GM21515 (cell line): Measurements from ENCODE around the gene PTRHD1.
A peak's percentile ranks its signal among the peaks of the same experiment; 100 is the strongest.

Experiments
- ATAC-seq: cut with Tn5 transposase; IDR thresholded peaks from one replicate; pipeline ENCODE4 v1.9.1; 2021; ENCODE audit not compliant: unreplicated experiment

Gene PTRHD1

DNA sequence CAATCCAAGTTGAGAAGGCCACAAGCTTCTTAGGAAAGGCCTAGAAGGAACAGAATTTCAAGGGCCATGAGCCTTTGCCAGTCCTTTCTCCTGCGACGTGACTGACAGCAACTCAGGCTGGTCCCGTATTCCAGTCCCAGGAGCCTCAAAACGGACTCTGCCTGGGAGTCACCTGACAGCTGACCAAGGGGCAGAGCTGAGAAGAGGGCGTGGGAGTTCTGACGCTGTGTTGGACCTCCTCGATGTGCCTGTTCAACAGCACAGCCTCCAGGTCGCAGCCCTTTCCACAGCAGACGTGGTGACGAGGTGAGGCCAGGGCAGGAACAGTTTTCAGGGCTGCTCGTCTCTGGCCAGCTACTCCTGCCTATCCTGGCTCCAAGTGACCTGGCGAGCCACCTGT lies 37.6 kb upstream of the PTRHD1 start:
- no peak for ATAC-seq

DNA sequence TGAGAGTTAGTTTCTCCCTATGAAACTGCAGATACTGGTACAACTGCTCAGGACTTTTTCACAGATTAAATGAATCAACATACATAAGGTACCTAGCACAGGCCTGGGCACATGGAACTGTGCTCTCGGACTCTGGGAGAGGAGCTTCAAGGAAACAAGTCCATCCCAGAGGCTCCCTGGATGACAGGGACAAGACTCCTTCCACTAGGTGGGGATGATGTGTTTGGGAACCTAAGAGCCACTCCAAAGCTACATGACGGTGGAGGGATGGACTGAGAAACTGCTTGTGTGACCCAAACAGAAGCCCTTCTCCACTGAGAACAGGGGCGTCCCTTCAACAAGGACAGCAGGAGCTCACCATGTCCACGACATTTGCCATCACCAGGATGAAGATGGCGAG lies 37.2 kb upstream of the PTRHD1 start:
- ATAC-seq, result no peak

DNA sequence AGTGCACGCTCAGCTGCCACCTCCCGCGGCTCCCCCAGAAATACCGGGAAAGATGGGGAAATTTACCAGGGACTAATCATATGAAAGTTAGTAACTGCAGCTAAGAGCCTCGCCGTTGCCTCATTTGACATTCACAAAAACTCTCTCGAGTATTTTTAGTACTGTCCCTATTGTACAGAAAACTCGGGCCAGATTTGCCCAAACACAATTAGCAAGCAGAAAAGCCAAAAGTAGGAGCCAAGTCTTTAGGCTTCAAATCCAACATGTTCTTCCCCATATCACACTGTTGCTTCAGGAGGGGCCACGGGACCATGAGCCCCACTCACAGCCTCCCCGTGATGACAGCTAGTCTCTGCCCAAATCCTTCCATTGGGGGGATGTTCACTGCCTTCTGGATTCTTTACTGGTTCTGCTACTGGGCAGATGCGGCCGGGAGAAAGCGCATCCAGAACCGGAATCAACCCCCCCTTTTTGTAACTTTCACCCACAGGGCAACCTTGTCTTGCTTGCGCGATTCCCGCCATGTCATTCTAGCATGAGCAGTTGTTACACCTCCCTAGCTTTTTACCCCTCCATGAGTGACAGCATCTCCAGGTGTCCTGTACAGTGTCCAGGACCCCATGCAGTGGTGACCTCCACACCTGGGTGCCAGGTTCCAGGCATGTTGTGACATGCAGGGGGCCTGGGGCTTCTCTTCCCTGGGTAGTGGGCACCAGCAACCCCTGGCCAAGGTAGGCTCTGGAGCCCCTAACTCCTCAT lies 35.2 kb upstream of the PTRHD1 start:
- no peak for ATAC-seq

DNA sequence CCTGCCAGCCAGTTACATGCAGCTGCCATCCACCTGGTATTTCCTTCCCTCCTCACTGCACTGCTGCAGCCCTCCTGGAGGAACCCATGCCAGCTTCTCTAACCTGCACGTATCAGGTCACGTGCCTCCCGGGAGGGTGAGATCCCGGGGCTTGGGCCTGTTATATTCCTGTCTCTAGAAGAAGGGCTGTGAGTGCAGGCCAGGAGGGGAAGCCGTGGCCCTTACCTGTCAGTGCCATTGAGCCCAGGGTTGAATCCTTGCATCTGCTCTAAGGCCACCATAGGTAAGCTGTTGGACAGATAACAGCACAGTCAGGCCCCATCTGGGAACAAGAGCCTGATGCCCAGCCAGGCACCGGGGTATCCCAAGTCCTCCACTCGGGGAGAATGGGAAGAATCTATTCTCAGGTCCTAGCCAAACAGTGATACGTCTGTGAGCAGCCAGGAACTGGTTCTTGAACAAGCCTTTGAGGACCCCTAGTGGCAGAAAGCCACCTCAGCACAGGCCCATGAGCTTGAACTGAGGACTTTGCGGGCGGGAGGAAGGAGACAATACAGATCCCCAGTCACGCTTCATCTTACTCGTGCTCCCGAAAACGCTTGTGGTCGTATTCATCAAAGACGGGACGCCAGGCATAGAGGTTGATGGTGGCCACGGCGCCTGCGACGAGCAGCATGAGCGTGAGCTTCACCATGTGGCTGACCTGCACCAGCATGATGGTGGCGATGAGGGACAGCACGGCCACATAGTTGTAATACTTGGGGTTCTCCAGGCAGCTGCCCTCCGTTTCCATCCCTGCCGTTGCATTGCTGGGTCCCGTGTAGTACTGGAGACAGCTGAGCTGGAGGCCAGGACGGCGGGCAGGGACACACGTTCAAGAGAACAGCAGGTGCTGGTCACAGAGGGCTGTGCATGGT lies 34.4 kb upstream of the PTRHD1 start:
- peak; percentile 62 for ATAC-seq

DNA sequence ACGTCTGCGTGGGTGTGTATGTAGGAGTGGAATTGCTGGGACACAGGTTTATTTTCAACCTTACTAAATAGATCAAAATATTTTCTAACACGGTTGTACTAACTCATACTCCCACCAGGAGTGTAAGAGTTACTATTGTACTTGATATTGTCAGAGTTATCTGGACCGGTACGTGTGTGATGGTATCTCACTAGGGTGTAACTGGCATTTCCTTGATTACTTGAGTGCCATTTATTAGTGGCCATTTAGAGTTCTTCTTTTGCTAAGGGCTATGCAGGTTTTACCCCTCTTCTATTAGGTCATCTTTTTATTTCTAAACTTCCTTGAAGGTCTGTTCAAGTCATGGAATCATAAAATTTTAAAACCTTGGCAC lies 33.6 kb upstream of the PTRHD1 start:
- no peak for ATAC-seq

DNA sequence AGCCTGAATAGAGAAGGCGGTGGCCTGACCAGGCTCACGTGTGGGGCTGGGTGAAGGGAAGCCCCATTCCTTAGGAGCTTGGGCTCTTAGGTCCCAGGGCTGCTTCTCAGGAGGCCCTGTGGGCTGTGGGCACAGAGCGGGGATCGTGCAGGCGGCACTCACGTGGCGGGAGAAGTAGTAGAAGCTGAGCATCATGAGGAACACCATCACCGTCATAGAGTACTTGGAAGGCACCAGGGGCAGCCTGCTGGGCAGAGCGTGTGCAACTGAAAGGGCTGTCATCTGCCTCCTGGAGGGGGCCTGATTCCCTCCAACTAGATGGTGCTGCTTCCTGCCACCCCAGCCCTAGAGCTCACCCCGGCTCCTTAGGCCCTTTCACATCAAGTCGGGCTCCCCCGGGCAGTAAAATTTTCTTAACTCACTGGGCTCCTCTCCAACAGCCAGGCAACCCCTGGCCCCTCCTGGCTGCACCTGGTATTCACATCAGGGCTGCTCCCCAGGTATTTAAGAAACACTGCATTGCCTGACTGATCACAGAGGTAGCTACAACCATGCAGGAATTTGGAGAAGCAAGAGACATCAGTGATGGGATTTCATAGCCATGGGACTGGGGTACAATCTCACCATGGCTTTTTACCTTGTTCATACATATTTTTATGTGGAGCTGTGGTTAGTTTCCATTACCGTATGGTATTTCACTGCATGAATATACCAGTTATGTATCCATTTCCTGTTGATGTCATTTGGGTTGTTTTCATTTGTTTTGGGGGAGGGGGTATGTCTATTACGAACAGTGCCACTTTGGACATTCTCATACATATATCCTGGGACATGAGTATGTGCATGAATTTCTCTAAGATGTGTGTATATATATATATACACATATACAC lies 32.9 kb upstream of the PTRHD1 start:
- ATAC-seq, result no peak

DNA sequence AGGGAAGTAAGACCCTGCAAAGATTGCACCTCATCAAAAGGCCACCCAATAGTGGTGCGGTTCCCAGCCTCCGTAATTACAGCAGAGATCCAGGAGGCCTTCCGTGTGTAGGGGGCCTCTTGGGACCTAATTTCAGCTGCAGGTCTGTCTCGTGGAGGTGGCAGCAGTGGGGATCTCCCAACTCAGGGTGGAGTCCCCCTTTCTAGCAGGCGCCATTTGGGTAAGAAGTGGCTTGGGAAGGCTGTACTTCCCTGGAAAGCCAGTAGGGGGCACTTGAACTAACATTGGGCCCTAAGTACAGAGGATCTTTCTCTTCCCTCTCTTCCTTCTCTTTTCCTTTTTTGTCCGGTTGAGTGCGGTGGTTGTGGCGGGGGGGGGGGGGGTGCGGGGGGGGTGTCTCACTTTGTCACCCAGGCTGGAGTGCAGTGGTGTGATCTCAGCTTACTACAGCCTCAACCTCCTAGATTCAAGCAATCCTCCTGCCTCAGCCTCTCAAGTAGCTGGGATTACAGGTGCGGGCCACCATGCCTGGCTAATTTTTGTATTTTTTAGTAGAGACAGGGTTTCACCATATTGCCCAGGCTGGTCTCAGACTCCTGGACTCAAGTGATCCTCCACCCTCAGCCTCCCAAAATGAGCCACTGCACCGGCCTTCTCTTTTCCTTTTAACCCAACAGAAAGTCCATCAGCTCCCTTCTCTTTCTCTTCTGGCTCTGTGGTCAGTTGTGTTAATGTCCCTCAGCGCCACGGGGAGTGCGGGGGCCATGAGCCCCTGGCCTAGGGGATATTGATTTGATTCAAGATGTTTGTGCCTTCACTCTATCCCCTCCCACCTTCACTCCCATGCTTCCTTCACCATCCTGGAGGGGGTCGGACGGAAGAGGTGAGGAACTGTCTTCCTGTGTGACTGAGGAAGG lies 32.0 kb upstream of the PTRHD1 start:
- no peak for ATAC-seq

DNA sequence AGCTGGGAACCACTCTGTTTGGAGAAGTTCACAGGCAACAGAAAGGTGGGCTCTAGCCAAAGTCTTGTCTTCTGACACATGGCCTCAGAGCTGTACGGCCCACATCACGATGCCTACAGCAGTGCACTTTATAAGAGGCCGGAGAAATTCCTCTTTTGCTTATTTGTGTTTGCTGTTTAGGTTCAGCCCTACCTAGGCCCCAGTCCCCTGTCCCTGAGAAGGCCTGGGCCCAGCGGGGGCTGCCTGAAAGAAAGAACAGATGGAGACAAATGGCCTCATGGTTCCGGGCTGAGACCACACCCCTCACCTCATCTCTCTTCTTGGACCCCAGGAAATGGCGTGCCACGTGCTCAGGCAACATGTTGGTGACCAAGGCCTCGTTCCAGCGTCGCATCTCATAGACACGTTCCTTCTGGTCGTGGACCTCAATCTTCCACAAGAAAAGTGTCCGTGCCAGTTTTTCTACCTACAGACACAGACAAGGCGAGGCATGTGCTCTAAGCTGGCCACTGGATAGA lies 30.9 kb upstream of the PTRHD1 start:
- ATAC-seq, result no peak

DNA sequence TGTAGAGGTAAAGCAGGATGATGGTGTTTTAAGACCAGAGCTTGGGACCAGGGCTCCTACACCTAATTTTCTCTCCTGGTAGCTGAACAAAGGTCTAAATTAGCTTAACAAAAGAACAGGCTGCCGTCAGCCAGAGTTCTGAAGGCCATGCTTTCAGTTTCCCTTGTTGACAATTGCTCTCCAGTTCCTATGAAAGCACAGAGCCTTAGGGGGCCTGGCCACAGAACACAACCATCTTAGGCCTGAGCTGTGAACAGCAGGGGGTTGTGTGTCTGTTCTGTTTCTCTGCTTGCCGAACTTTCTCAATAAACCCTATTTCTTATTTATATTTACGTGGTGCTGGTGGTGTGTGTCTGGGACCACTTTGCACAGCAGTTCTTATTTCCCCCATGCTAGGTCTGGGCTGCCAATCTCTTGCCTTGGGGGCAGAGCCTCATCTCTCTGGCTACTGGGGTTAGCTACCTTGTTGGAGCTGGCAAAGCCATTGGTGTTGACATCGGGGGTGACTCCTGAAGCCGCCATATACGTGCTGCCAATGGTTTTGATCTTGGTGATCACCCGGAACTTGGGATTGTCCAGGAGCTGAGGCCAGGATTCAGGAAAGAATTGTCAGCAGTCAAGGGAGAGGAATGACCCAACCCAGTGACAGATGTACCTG lies 29.0 kb upstream of the PTRHD1 start:
- no peak for ATAC-seq

DNA sequence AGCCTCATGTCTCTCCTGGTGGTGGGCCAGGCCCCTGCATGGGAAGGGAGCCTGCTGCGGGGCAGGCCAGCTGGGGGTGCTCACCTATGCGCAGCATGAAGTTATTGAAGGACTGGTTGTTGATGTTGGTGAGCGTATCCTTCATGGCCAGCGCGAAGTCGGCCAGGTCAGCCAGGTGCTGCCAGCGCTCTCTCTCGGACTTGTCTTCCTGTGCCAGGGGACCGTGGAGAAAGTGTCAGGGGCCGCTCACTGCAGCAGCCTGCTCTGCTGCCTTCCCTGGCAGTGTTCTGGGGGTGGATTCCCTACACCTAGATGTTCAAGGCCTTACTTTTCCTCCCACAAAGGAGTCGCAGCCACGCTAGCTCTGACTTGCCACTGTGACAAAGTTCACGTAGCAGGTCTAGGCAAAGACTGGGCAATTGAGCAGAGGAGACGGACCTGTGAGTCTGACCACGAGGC lies 28.3 kb upstream of the PTRHD1 start:
- no peak for ATAC-seq

DNA sequence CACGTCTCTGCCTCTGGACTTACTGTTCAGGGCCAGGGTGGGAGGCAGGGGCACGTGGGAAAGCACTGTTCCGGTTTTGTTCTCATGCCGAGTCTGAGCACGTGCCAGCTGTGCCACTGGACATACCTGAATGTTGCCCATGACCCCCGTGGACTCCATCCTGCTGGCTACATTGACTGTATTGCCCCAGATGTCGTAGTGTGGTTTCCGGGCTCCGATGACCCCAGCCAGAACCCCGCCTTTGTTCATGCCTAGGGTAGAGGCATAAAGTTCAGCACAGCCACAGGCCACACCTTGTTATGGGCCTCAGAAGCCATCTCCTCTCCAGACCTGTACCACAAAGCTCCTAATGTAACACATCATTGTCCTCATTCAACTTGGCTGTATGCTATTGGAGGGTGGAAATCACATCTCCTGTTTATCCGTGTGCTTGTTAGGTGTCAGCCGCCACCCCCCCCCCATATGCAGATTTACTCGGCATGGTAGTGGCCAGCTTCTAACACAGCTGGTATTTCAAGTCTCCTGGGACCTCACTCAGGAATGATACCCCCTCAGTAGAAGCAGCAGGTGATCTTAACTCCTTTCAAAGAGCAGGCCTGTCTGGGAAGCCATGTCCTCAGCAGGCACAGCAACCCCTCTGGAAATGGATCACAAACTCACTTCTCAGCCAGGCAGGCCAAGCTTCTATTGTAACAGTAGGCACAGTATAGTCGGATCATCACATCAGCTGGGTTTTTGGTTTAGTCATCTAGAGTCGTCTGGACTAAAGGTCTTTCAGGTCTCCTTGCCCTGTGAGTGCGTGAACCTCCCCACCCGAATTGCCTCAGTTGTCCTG lies 27.6 kb upstream of the PTRHD1 start:
- no peak for ATAC-seq

DNA sequence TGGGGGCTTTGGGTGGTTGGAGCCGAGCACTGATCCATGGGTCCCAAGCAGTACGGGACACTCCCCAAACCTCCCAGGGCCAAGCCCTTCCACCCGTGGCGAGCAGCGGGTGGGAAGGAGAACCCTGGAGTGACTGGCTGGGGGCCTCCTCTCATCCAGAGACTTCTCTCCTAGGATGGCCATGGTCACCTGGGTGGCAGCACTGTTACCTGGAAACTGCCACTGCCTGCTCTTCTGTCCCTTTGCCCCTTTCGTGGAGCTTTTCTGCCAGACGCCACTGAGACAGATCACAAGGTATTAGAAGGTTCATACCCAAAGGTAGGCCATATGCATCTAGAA lies 27.0 kb upstream of the PTRHD1 start:
- no peak for ATAC-seq

DNA sequence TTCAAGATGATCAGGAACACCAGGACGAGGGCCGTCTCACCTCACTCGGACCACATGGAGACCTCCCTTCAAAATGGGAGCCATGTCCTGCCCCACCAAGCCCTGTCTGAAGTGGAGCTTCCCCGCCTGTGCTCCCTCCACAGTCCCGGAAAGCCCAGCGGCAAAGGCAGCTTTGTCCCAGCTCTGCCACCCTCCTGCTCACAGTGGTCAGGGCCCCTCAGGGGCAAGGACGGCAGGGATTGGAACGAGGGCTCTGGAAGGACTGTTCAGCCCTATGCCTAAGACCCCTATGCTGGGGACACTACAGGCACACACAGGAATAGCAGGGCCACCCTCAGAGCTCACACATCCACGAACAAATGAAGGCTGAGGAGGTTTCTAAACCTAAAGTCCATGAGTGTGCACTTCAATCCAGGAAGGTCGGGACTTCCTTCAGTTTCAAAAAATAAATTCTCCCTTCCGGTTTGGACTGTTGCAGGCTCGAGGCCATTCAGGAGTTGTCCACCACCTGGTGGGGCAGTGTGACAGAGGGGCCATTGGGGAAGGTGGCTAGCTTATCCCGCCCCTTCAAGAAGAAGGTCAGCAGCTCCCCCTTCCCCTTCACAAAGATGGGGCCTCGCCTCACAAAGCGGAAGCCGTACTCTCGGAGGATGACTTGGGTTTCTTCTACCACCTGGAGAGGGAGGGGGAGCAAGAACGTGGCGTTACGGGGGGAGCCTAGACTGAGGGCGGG lies 26.4 kb upstream of the PTRHD1 start:
- ATAC-seq, result no peak

DNA sequence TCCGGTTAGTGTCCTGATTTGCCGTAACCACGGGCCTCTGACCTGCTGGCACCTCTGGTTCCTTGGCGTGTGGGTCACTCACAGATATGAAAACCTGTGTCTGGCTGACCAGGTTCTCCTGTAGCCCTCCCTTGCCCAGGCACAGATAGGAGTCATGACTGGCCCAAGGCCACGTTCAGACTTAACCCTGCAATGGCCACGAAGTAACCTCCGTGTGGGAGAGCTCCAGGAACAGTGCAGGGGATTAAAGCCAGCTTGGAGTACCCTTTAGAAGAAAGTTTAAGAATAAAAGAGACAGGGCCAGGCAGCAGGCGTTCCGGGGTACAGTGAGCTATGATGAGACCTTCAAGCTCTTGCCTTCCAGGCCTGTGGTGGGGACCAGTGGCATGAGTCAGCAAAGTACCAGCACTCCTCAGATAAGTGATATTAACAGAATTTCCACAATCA lies 25.6 kb upstream of the PTRHD1 start:
- ATAC-seq, result no peak

DNA sequence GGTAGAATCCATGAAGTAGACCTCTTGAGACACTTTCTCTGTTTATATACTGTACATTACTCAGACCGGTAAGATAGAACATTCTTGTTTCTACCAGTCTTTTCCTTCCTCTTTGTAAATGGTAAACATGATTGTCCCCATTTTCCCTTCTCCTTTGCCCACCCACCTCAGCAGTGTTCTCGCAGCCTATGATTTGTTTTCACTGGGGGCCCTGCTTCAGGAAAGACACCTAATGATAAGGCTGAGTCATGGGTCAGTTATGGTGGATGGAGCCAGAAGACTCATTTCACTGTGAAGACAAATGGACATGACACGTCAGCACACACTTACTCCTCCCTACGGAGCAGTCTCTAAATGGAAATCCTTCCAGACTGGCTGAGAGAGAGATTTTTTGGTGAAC lies 23.7 kb upstream of the PTRHD1 start:
- no peak for ATAC-seq

DNA sequence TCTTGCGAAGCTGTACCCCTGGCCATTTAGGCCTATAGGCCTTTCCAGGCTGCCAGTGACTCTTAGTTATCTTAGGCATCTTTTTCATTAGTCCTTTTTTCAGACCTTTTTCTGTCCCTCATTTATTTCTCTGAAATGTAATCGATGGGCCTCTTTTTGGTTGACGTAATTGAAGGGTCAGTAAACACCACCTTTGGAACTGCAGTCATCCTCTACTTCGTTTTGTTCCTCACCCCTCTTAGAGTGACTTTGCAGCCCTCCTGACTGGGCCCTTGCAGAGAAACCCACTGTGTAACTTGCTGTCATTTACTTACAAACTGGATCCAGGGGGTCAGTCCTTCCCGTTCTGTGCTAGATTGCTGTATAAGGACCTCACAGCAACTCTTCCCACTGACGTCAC lies 23.2 kb upstream of the PTRHD1 start:
- ATAC-seq, result no peak

DNA sequence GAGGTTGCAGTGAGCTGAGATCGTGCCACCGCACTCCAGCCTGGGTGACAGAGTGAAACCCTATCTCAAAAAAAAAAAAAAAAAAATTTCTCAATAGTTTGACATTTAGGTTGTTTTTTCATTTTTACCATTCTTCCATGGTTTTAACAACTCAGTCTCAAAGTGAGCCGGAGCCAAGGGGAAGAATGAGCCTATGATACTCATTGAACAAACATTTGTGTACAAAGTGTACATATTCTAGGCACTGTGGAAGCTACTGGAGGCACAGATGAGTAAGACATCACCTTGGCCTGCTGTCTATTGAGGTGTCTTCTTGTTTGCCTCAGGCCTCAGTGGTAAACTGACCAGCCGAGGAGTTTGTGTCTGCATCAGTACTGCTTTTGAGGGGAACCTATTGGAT lies 22.0 kb upstream of the PTRHD1 start:
- no peak for ATAC-seq

DNA sequence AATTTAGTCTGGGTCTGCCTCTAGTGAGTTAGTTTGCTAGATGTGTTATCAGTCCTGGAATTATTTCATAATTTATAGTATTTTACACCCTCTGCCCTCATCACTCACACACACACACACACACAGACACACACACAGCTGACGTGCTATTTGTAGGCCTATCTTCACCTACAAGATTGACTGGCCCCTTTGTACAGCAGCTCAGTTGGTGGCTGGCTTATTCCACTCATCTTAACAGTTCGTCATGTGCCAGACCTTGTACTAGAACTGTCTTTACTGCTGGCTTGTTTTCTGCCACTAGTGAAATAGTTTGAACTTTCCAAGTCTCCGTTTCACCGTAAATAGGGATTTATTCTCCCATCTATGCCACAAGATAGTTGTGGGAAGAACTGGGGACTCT lies 21.3 kb upstream of the PTRHD1 start:
- no peak for ATAC-seq
